Kidney tubule cell (primary cell): ENCODE data around the gene GLIS2.

Experiments used
- DNase-seq: peaks from one replicate; pipeline ENCODE4 v3.0.0-alpha.2; 2018; ENCODE audit warnings: low spot score

The GLIS2 gene

GRCh38 chr16:4350787-4351659 is 35.2 kb downstream of the GLIS2 start, which contains the start of gene PAM16:
PAM16 (minus strand) TSS chr16:4351321; CDS start chr16:4351234, 87 bp downstream.
- peak; percentile 95 for DNase-seq

GRCh38 chr16:4351880-4352279 is 36.0 kb downstream of the GLIS2 start:
- peak; percentile 44 for DNase-seq

GRCh38 chr16:4352843-4353242 is 37.0 kb downstream of the GLIS2 start:
- no peak for DNase-seq

DNA sequence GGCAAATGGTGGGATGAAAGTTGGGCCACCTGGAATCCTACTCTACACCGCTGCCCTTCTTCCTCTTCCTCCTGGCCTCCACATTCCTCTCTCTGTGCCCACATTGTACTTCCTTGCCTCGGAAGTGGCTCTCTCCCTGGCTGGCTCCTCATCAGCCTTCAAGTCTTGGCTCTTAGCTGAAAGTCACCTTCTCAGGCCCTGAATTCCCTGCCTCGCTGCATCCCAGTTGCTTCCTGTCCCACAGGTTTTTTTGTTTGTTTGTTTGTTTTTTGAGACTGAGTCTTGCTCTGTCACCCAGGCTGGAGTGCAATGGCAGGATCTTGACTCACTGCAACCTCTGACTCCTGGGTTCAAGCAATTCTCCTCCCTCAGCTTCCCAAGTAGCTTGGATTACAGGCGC is 37.8 kb downstream of the GLIS2 start:
- DNase-seq, result no peak

GRCh38 chr16:4354512-4355409 is 38.9 kb downstream of the GLIS2 start:
- DNase-seq, result no peak

DNA sequence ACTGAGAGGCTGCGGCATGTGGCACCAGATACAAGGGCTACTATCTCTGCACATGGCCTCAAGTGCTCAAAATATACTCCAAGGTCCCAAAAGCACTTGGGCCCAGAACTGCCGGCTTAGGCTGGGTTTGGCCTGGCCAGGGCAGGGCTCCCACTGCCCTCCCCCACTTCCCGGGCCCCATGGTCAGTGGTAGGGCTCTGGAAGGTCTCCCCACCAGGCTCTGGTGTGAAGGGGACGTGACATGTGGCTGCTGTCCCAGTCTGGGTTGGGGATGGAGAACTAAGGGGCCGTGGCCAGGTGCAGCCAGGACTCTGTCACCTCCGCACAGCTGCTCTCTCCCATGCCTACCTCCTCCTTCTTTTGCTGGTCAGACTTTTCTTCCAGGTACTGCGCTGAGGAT is 41.0 kb downstream of the GLIS2 start:
- no peak for DNase-seq

GRCh38 chr16:4358236-4358635 is 42.4 kb downstream of the GLIS2 start:
- DNase-seq, result no peak

DNA sequence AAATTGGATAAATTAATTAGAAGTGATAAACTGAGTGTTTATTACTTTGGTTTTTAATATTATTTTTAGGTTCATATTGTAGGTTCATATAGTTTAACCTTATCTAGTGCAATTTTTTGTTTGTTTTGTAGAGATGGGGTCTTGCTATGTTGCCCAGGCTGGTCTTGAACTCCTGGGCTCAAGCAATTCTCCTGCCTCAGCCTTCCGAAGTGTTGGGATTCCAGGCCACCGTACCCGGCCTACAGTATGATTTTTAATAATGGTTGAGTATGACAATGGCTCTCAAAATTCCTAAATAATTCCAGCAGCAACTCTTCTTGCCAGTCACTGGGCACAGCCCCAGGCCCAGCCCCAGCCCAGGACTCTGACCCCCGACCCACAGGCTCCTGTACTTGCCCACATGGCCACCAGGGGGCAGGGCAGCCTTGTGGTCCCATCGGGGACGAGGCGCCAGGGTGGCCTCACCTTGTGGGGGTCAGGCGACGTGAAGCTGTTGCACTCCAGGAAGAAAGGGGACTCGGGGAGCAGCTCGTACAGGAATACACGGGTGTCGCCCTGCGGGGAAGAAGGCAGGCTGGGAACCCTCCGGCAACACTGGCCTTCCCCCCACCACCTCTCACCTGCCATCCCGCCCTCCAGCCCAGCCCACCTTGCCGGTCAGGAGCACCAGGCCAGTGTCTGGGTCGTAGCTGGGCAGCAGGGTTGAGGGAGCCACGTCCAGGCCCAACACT is 43.1 kb downstream of the GLIS2 start:
- DNase-seq, result peak; percentile 44

DNA sequence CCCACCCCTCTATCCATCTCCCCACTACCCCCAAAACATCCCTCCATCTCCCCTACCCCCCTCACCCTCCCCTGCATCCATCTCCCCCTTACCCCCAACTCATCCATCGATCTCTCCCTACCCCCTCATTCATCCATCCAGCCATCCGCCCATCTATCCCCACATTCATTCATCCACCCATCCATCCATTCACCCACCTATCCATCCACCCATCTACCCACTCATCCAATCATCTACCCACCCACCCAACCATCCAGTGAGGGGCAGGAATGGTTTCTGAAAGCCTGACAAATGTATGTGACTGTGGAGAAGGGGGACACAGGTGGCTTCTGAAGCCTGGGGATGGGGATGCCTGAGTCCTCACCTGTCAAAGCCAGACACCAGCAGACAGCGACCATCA is 44.0 kb downstream of the GLIS2 start:
- no peak for DNase-seq

DNA sequence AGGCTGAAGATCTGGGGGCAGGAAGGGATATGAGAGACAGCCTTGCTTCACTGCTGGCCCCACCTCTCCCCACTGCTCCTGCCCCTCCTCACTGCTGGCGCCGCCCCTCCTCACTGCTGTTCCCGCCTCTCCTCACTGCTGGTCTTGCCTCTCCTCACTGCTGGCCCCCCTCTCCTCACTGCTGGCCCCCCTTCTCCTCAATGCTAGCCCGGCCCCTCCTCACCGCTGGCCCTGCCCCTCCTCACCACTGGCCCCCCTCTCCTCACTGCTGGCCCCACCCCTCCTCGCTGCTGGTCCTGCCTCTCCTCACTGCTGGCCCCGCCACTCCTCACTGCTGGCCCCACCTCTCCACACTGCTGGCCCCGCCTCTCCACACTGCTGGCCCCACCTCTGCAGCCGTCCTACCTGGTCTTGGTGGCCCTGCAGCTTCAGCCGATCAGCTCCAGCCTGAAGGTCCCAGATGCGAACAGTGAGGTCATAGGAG is 44.7 kb downstream of the GLIS2 start:
- no peak for DNase-seq

- DNase-seq, result no peak
Observed at GRCh38 chr16:4361033-4361943, 45.4 kb downstream of the GLIS2 start.

GRCh38 chr16:4361944-4362311 is 46.1 kb downstream of the GLIS2 start:
- DNase-seq, result no peak

- DNase-seq, result no peak
Observed at GRCh38 chr16:4362476-4363135, 46.7 kb downstream of the GLIS2 start.

DNA sequence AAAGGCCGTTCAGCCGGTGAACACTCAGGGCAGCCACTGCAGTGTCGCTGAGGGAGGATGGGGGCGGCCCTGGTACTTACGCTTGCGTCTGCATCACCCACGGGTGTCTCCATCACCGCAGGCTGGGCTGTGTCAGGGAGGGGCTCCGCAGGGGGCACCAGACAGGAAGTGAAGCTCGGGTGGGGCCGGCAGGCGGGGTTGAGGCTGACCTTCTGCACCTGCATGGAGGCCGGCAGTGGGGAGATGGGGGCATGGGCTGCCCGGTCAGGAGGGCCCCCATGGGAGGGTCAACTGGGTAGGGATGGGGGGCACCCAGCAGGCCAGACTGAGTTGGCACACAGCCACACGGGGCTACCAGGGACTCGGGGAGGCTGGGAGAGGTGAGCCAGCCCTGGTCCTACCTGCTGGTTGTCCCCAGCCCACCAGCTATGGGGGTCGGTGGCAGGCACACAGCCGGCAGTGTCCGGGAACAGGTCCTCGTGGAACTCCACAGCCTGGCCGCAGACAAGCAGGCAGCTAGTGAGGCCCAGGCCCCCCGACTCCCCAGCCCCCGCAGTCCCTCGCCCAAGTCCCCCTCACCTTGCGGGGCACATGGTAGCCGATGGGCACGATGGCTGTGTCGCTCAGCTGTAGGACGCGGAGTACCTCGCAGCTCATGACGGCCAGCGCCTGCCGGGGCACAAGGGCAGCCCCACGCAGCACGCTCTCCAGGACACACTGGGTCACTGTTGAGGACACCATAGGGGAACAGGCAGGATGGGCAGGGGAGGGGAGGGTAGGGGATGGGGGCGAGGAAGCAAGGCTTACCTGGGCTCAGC is 48.5 kb downstream of the GLIS2 start:
- DNase-seq, result no peak

- no peak for DNase-seq
Observed at GRCh38 chr16:4365014-4365406, 49.1 kb downstream of the GLIS2 start.

- DNase-seq, result no peak
Observed at GRCh38 chr16:4365615-4366014, 49.7 kb downstream of the GLIS2 start.

DNA sequence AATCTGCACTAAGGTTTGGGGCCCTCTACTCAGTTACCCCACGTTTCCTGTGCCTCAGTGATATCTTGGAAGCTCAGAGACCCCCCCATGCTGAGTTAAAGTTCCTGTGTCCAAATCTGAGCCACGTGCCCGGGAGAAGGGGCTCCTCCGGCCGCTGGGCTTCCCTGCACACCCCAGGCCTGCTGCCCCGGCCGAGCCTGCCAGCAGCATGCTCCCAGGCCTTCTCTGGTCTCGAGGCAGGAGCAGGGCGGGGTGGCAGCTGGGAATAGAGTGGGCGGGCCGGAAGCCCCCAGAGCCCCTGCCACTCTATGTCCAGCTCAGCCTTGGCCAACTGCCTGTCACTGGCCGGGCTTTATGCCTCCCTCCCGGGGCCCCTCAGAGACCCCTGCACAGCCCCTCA is 50.1 kb downstream of the GLIS2 start:
- DNase-seq, result no peak

- DNase-seq, result no peak
Observed at GRCh38 chr16:4367393-4367856, 51.6 kb downstream of the GLIS2 start.

- DNase-seq, result peak; percentile 87
Observed at GRCh38 chr16:4369007-4369733, 53.3 kb downstream of the GLIS2 start.
